ENCODE data around the gene BICD1. TPM values are rescaled to one million over a fixed set of nuclear protein-coding genes. Genes with fewer than 3 reads are reported as not detected.

Gene BICD1
- polyA plus RNA-seq, 1 experiment = 20.1 TPM

DNA sequence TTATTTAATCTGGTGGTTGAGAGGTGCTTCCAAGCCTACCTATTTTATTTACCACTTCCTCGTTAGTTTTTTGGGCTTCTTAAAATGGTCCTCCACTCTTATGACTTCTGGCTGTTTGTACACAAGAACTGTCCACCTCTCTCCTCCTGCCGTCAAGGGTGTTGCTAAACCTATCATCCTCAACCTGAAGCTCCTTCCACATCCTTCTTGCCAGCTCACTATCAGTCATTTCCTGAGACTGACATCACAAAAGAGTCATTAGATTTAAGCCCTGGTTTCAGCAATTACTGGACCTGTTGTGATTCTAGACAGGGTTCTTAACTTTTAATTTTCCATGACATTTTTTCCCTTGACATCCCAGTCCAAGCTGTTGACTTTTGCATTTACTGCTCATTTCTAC lies 91.9 kb downstream of the BICD1 start:
- peaks cover 5% of the 10 kb centered on the region; the same call in 1 of the 2 replicates for H3K9me3 ChIP-seq (ENCODE audit: control insufficient read depth, insufficient read depth, low read length)
- H3K27ac ChIP-seq (ENCODE audit: low read depth, low read length) = no peak overlapping the region
- TF ChIP-seq, protein P1, sequence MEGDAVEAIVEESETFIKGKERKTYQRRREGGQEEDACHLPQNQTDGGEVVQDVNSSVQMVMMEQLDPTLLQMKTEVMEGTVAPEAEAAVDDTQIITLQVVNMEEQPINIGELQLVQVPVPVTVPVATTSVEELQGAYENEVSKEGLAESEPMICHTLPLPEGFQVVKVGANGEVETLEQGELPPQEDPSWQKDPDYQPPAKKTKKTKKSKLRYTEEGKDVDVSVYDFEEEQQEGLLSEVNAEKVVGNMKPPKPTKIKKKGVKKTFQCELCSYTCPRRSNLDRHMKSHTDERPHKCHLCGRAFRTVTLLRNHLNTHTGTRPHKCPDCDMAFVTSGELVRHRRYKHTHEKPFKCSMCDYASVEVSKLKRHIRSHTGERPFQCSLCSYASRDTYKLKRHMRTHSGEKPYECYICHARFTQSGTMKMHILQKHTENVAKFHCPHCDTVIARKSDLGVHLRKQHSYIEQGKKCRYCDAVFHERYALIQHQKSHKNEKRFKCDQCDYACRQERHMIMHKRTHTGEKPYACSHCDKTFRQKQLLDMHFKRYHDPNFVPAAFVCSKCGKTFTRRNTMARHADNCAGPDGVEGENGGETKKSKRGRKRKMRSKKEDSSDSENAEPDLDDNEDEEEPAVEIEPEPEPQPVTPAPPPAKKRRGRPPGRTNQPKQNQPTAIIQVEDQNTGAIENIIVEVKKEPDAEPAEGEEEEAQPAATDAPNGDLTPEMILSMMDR (IDR thresholded peaks at IDR 0.05; ENCODE audit: low read depth, low read length) = no peak
- H3K27me3 ChIP-seq (ENCODE audit: control insufficient read depth, insufficient read depth, low read length) = no peaks in the 10 kb centered on the region
- no peak for DNase-seq (ENCODE audit: low read depth, low spot score)
- no peak overlapping the region for H3K4me3 ChIP-seq (ENCODE audit: low read depth, low read length)
- ChIA-PET CTCF (no interaction called here), POLR2A (no interaction called here)

DNA sequence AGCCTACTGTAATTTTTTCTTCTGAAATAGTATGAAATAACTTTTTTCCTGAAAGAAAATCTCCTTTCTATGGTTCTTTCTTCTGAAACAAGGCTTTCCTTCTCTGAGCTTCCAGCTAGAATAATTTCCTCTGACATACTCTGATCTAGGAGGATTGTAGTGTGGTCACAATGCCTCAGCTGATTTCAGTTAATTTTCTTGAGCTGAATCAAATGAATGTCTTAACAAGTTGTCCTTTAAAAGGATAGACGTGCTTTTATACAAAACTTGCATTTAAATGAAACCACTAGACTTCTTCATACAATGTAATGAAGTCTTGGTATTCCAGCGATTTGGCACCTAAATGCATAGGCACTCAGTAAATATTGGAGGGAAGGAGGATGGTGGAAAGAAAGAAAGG lies 94.4 kb downstream of the BICD1 start:
- CTCF ChIA-PET = no interaction called here

DNA sequence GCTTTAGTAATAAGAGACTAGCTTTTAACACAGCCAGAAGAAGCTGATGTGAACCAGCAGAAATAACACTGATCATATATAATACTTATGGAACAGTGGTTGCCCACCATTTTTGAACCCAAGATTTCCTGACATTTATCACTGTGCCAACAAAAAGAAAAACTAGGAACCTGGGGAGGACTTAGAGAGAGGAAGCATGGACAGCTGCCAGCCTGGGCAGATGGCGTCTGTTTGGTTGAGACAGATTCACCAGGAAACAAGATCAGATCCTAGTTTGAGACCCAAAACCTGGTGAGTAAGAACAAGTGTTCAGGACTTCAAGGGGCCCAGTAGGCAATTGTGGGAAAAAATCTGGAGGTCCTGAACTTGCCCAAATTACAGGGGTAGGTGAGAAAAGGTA lies 95.3 kb downstream of the BICD1 start:
- ChIA-PET CTCF (interaction anchor here (0.6 kb wide), 1 partner anchor 164 kb away, joined by 5 read pairs; no protein-coding TSS in a partner anchor), POLR2A (interaction anchor here (0.6 kb wide), 1 partner anchor 105 kb away, joined by 4 read pairs; no protein-coding TSS in a partner anchor)
- TF ChIP-seq, protein P1 (IDR thresholded peaks at IDR 0.05; ENCODE audit: low read depth, low read length) = no peak
- H3K27me3 ChIP-seq (ENCODE audit: control insufficient read depth, insufficient read depth, low read length) = no peaks in the 10 kb centered on the region
- no peak overlapping the region for H3K27ac ChIP-seq (ENCODE audit: low read depth, low read length)
- no peak overlapping the region for H3K4me3 ChIP-seq (ENCODE audit: low read depth, low read length)
- DNase-seq (ENCODE audit: low read depth, low spot score) = no peak
- no peaks in the 10 kb centered on the region for H3K9me3 ChIP-seq (ENCODE audit: control insufficient read depth, insufficient read depth, low read length)

More for the DNA sequence above, 94.4 kb downstream of the BICD1 start:
- POLR2A ChIA-PET = no interaction called here
- TF ChIP-seq, protein P1 (IDR thresholded peaks at IDR 0.05; ENCODE audit: low read depth, low read length) = no peak
- H3K4me3 ChIP-seq (ENCODE audit: low read depth, low read length) = no peak overlapping the region
- no peak overlapping the region for H3K27ac ChIP-seq (ENCODE audit: low read depth, low read length)
- H3K9me3 ChIP-seq (ENCODE audit: control insufficient read depth, insufficient read depth, low read length) = no peaks in the 10 kb centered on the region
- no peaks in the 10 kb centered on the region for H3K27me3 ChIP-seq (ENCODE audit: control insufficient read depth, insufficient read depth, low read length)
- no peak for DNase-seq (ENCODE audit: low read depth, low spot score)

DNA sequence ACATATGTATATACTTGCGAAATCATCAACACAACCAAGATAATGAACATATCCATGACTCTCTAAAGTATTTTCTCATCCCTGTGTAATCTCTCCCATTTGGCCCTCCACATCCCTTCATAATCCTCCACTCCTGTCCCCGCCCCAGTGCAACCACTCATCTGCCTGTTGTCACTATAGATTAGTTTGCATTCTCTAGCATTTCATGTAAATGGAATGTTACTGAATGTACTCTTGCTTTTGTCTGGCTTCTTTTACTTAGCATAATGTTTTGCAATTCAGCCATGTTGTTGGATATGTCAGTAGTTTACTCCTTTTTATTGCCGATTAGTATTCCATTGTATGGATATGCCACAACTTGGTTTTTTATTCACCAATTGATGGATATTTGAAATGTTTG lies 99.1 kb downstream of the BICD1 start:
- Histone ChIP-seq H3K27ac (ENCODE audit: low read depth, low read length) (no peak overlapping the region), H3K4me3 (ENCODE audit: low read depth, low read length) (no peak overlapping the region), H3K9me3 (ENCODE audit: control insufficient read depth, insufficient read depth, low read length) (no peaks in the 10 kb centered on the region), H3K27me3 (ENCODE audit: control insufficient read depth, insufficient read depth, low read length) (no peaks in the 10 kb centered on the region)
- DNase-seq (ENCODE audit: low read depth, low spot score) = no peak
- TF ChIP-seq, protein P1 (IDR thresholded peaks at IDR 0.05; ENCODE audit: low read depth, low read length) = no peak
- CTCF ChIA-PET = no interaction called here
- POLR2A ChIA-PET = no interaction called here

DNA sequence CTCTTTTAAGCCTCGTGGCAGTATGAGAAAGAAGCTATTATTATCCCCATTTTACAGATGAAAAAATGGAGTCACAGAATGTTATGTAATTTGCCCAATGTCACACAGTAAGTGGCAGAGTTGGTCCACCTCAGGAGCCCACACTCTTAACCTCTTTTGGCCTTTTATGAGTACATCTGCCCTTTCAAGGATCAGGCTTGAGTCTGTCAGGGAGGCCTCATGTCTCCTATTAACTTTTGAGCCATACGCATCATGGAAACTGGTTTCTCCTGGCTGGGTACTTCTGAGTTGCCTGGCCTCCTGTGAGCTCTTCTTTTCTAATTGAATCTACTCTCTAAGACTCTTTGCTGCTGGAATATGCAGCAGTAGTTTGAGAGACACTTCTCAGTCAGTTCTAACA lies 101.7 kb downstream of the BICD1 start:
- no peaks in the 10 kb centered on the region for H3K9me3 ChIP-seq (ENCODE audit: control insufficient read depth, insufficient read depth, low read length)
- DNase-seq (ENCODE audit: low read depth, low spot score) = no peak
- H3K27me3 ChIP-seq (ENCODE audit: control insufficient read depth, insufficient read depth, low read length) = no peaks in the 10 kb centered on the region
- H3K4me3 ChIP-seq (ENCODE audit: low read depth, low read length) = no peak overlapping the region
- CTCF ChIA-PET = no interaction called here
- TF ChIP-seq, protein P1 (IDR thresholded peaks at IDR 0.05; ENCODE audit: low read depth, low read length) = no peak
- no peak overlapping the region for H3K27ac ChIP-seq (ENCODE audit: low read depth, low read length)
- POLR2A ChIA-PET = no interaction called here
